Measurements from ENCODE around the gene SPATC1L.
"Not testable (repeated sequence)": the region's sequence is repeated elsewhere in the genome, so short reads cannot be mapped to it uniquely, and the experiment has no call there.

Gene SPATC1L

DNA sequence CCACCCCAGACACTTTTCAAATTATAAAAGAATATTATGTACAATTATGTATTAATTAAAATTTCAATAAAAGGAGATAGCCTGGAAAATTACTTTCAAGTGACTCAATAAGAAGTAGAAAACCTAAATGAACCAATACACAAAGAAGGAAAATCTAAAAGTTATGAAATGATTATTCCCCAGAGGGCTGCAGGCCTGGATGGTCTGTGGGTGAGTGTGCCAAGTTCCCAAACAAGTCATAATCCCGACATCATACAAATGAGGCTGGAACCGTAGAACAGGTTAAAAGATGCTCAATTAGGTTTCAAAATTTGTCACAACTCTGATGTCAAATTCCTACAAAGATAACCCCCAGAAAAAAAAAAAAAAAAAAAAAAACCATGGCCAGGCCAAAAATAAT, 12.7 kb downstream of the SPATC1L start:
- H3K4me3 ChIP-seq (ENCODE audit: low read depth, low read length), result no peak overlapping the region
- no peak for TF ChIP-seq ZNF830 (tag by site-specific recombination; IDR thresholded peaks at IDR 0.05; ENCODE audit: low read depth)
- TF ChIP-seq, protein P1, sequence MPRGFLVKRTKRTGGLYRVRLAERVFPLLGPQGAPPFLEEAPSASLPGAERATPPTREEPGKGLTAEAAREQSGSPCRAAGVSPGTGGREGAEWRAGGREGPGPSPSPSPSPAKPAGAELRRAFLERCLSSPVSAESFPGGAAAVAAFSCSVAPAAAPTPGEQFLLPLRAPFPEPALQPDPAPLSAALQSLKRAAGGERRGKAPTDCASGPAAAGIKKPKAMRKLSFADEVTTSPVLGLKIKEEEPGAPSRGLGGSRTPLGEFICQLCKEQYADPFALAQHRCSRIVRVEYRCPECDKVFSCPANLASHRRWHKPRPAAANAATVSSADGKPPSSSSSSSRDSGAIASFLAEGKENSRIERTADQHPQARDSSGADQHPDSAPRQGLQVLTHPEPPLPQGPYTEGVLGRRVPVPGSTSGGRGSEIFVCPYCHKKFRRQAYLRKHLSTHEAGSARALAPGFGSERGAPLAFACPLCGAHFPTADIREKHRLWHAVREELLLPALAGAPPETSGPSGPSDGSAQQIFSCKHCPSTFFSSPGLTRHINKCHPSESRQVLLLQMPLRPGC (tag by site-specific recombination; IDR thresholded peaks at IDR 0.05), result no peak
- TF ChIP-seq ZNF571 (tag by site-specific recombination; IDR thresholded peaks at IDR 0.05), result no peak
- TF ChIP-seq KLF1 (tag by site-specific recombination; IDR thresholded peaks at IDR 0.05), result no peak
- TF ChIP-seq ZNF548 (tag by site-specific recombination; IDR thresholded peaks at IDR 0.05), result no peak
- TF ChIP-seq, protein P2, sequence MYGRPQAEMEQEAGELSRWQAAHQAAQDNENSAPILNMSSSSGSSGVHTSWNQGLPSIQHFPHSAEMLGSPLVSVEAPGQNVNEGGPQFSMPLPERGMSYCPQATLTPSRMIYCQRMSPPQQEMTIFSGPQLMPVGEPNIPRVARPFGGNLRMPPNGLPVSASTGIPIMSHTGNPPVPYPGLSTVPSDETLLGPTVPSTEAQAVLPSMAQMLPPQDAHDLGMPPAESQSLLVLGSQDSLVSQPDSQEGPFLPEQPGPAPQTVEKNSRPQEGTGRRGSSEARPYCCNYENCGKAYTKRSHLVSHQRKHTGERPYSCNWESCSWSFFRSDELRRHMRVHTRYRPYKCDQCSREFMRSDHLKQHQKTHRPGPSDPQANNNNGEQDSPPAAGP (tag by site-specific recombination; IDR thresholded peaks at IDR 0.05), result no peak
- TF ChIP-seq, protein P3, sequence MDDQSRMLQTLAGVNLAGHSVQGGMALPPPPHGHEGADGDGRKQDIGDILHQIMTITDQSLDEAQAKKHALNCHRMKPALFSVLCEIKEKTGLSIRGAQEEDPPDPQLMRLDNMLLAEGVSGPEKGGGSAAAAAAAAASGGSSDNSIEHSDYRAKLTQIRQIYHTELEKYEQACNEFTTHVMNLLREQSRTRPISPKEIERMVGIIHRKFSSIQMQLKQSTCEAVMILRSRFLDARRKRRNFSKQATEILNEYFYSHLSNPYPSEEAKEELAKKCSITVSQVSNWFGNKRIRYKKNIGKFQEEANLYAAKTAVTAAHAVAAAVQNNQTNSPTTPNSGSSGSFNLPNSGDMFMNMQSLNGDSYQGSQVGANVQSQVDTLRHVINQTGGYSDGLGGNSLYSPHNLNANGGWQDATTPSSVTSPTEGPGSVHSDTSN (CRISPR knock-in tag; IDR thresholded peaks at IDR 0.05), result no peak
- TF ChIP-seq ZNF600 (tag by site-specific recombination; IDR thresholded peaks at IDR 0.05), result no peak
- TF ChIP-seq GLI4 (tag by site-specific recombination; IDR thresholded peaks at IDR 0.05), result no peak
- no peak for TF ChIP-seq ZBTB1 (tag by site-specific recombination; IDR thresholded peaks at IDR 0.05)
- TF ChIP-seq ZNF24 (tag by site-specific recombination; IDR thresholded peaks at IDR 0.05), result no peak
- TF ChIP-seq ZNF76 (tag by site-specific recombination; IDR thresholded peaks at IDR 0.05; ENCODE audit: borderline replicate concordance, low read depth), result no peak
- TF ChIP-seq ZNF701 (tag by site-specific recombination; IDR thresholded peaks at IDR 0.05), result no peak
- H3K9me3 ChIP-seq (ENCODE audit: control insufficient read depth, insufficient read depth, low read depth, low read length), result no peaks in the 10 kb centered on the region
- ChIA-PET POLR2A (no interaction called here), CTCF (no interaction called here)
- H3K36me3 ChIP-seq (ENCODE audit: control insufficient read depth in 2 of 2, insufficient read depth in 1 of 2, low read length in 2 of 2), result no peaks in the 10 kb centered on the region
- H3K27ac ChIP-seq (ENCODE audit: extremely low read depth, low read depth, low read length), result no peak overlapping the region
- no peaks in the 10 kb centered on the region for H3K4me1 ChIP-seq (ENCODE audit: control insufficient read depth, insufficient read depth, low read length)

DNA sequence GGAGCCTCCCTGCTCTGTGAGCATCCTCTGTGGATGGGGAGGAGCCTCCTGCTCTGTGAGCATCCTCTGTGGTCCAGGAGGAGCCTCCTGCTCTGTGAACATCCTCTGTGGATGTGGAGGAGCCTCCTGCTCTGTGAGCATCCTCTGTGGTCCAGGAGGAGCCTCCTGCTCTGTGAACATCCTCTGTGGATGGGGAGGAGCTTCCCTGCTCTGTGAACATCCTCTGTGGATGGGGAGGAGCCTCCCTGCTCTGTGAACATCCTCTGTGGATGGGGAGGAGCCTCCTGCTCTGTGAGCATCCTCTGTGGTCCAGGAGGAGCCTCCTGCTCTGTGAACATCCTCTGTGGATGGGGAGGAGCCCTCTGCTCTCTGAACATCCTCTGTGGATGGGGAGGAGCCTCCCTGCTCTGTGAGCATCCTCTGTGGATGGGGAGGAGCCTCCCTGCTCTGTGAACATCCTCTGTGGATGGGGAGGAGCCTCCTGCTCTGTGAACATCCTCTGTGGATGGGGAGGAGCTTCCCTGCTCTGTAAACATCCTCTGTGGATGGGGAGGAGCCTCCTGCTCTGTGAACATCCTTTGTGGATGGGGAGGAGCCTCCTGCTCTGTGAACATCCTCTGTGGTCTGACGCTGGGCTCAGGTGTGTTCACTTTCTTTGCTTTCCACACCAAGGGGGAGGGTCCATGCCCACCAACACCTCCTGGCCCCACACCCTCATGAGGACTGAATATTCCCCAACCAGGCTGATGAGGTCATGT, 13.6 kb downstream of the SPATC1L start:
- H3K36me3 ChIP-seq (ENCODE audit: control insufficient read depth in 2 of 2, insufficient read depth in 1 of 2, low read length in 2 of 2); POLR2A ChIA-PET; H3K27ac ChIP-seq (ENCODE audit: extremely low read depth, low read depth, low read length); CTCF ChIA-PET; H3K4me1 ChIP-seq (ENCODE audit: control insufficient read depth, insufficient read depth, low read length); H3K4me3 ChIP-seq (ENCODE audit: low read depth, low read length); H3K9me3 ChIP-seq (ENCODE audit: control insufficient read depth, insufficient read depth, low read depth, low read length): not testable (repeated sequence)

DNA sequence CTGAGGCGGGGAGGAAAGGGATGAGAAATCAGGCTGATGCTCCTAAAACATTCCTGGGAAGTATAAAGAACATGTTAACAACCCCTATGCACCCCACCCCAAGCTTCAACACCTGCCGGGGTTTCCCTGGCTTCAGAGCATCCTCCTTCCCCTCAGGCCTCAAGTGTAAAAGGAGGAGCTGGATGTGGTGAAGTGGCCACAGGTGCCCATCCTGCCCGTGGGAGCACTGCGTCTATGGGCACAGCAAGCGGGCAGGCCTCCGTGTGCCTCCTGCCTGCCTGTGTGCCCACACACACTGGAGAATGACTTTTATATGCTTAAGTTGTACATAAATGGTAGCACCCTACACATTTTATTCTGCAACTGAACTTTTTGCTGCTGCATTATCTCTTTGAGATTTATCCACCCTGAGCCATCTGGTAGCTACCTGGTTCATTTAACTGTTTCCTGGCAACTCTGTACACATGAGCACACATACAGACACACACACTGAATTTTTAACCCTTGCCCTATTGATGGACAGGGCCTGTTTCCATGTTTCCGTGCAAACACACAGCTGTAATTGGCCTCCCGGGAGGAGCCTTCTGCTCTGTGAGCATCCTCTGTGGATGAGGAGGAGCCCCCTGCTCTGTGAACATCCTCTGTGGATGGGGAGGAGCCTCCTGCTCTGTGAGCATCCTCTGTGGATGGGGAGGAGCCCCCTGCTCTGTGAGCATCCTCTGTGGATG, 15.4 kb downstream of the SPATC1L start:
- POLR2A ChIA-PET, result interaction anchor here (1.4 kb wide), 1 partner anchor 44 kb away, joined by 4 read pairs; no protein-coding TSS in a partner anchor
- no peak for TF ChIP-seq ZNF623 (tag by site-specific recombination; IDR thresholded peaks at IDR 0.05)
- no peak for TF ChIP-seq ZNF239 (tag by site-specific recombination; IDR thresholded peaks at IDR 0.05)
- TF ChIP-seq ZNF785 (tag by site-specific recombination; IDR thresholded peaks at IDR 0.05), result no peak
- TF ChIP-seq, protein P4, sequence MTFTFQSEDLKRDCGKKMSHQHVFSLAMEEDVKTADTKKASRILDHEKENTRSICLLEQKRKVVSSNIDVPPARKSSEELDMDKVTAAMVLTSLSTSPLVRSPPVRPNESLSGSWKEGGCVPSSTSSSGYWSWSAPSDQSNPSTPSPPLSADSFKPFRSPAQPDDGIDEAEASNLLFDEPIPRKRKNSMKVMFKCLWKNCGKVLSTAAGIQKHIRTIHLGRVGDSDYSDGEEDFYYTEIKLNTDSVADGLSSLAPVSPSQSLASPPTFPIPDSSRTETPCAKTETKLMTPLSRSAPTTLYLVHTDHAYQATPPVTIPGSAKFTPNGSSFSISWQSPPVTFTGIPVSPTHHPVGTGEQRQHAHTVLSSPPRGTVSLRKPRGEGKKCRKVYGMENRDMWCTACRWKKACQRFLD (tag by site-specific recombination; IDR thresholded peaks at IDR 0.05), result no peak
- no peak for TF ChIP-seq PRDM1 (tag by site-specific recombination; IDR thresholded peaks at IDR 0.05)
- TF ChIP-seq GFI1B (tag by site-specific recombination; IDR thresholded peaks at IDR 0.05), result no peak
- TF ChIP-seq, protein P5, sequence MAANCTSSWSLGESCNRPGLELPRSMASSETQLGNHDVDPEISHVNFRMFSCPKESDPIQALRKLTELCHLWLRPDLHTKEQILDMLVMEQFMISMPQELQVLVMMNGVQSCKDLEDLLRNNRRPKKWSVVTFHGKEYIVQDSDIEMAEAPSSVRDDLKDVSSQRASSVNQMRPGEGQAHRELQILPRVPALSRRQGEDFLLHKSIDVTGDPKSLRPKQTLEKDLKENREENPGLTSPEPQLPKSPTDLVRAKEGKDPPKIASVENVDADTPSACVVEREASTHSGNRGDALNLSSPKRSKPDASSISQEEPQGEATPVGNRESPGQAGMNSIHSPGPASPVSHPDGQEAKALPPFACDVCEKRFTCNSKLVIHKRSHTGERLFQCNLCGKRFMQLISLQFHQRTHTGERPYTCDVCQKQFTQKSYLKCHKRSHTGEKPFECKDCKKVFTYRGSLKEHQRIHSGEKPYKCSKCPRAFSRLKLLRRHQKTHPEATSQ (tag by site-specific recombination; IDR thresholded peaks at IDR 0.05), result no peak
- H3K4me3 ChIP-seq (ENCODE audit: low read depth, low read length), result no peak overlapping the region
- CTCF ChIA-PET, result interaction anchor here (0.5 kb wide), 1 partner anchor 127 kb away, joined by 3 read pairs; no protein-coding TSS in a partner anchor
- H3K36me3 ChIP-seq (ENCODE audit: control insufficient read depth in 2 of 2, insufficient read depth in 1 of 2, low read length in 2 of 2), result no peaks in the 10 kb centered on the region
- no peaks in the 10 kb centered on the region for H3K4me1 ChIP-seq (ENCODE audit: control insufficient read depth, insufficient read depth, low read length)
- H3K27ac ChIP-seq (ENCODE audit: extremely low read depth, low read depth, low read length), result no peak overlapping the region
- no peaks in the 10 kb centered on the region for H3K9me3 ChIP-seq (ENCODE audit: control insufficient read depth, insufficient read depth, low read depth, low read length)

Data from HEK293 (cell line).